Measurements from ENCODE around the gene GPRIN3.
A peak's percentile ranks its signal among the peaks of the same experiment; 100 is the strongest.

GPRIN3 gene

DNA sequence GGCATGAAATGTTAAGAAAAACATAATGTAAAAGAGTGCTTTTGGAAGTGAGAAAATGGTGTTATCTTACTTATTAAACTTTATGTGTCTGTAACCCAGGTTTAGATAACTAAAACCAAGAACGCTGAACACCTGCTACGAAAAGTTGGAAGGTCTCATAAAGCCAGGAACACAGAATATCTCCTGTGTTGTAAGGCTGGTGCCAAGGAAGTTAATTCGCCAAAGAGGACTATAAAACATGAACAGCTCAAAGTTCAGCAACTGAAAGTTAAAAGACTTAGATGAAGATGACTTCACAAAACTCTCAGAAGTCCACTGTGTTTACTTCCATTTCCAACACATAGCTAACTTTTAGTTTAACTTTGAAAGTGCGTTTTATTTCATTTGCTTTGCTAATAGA, 54.3 kb downstream of the GPRIN3 start:
- H3K36me3 ChIP-seq (ENCODE audit: control insufficient read depth, insufficient read depth, low read length) = no peaks in the 10 kb centered on the region
- H3K23ac ChIP-seq (ENCODE audit: low read length) = no peak overlapping the region
- H4K5ac ChIP-seq (ENCODE audit: low read length) = no peak overlapping the region
- no peaks in the 10 kb centered on the region for H3K27me3 ChIP-seq (ENCODE audit: insufficient read depth, low read length, poor library complexity)
- H3K9ac ChIP-seq (ENCODE audit: low read length) = no peak overlapping the region
- no peaks in the 10 kb centered on the region for H3K79me1 ChIP-seq (ENCODE audit: low read length)
- H3K18ac ChIP-seq (ENCODE audit: low read length) = no peak overlapping the region
- no peak overlapping the region for H2BK120ac ChIP-seq (ENCODE audit: low read depth, low read length)
- H3K4me2 ChIP-seq (ENCODE audit: low read length) = no peak overlapping the region
- H3K79me2 ChIP-seq (ENCODE audit: control insufficient read depth, insufficient read depth, low read length) = no peaks in the 10 kb centered on the region
- WGBS (ENCODE audit: extremely low coverage, insufficient coverage, low lambda C conversion rate) = no CpG with 5 or more reads among the region's 4 CpGs
- no peak overlapping the region for H4K8ac ChIP-seq (ENCODE audit: low read depth, low read length)
- H2BK15ac ChIP-seq (replicated peaks; ENCODE audit: low read depth) = no peak overlapping the region
- no peak overlapping the region for H3K4me3 ChIP-seq (ENCODE audit: low read length)
- no peak overlapping the region for H3K27ac ChIP-seq (ENCODE audit: low read depth, low read length)
- no peak overlapping the region for H3K4ac ChIP-seq (ENCODE audit: low read depth, low read length)
- H2AK5ac ChIP-seq (ENCODE audit: low read length) = no peak overlapping the region
- no peak overlapping the region for H2BK5ac ChIP-seq (ENCODE audit: low read length)
- DNase-seq = no peak
- no peak overlapping the region for H3K56ac ChIP-seq (ENCODE audit: low read length)
- H3K4me1 ChIP-seq (ENCODE audit: control insufficient read depth, low read depth, low read length) = no peaks in the 10 kb centered on the region

DNA sequence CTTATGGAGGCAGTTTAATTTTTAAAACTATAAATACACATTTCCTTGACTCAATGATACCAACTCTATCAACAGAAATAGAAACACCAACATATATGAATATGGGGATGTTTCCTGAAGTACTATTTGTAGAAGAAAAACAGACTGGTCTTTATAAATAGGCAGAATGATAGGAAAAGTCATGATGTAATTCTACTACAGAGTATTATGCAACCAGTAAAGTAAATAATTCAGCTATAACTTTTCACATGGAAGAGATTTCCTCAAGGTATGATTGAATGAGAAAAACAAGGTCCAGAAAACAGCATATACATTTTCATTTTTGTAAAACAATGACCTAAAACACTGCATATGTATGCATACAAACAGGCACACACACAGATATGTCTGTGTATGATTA, 56.2 kb downstream of the GPRIN3 start:
- Histone ChIP-seq H3K23ac (ENCODE audit: low read length) (no peak overlapping the region), H3K79me2 (ENCODE audit: control insufficient read depth, insufficient read depth, low read length) (no peaks in the 10 kb centered on the region), H2AK5ac (ENCODE audit: low read length) (no peak overlapping the region), H2BK5ac (ENCODE audit: low read length) (no peak overlapping the region), H3K9ac (ENCODE audit: low read length) (no peak overlapping the region), H2BK120ac (ENCODE audit: low read depth, low read length) (no peak overlapping the region), H3K36me3 (ENCODE audit: control insufficient read depth, insufficient read depth, low read length) (no peaks in the 10 kb centered on the region), H3K79me1 (ENCODE audit: low read length) (no peaks in the 10 kb centered on the region), H3K4ac (ENCODE audit: low read depth, low read length) (no peak overlapping the region), H3K27ac (ENCODE audit: low read depth, low read length) (no peak overlapping the region), H3K4me3 (ENCODE audit: low read length) (no peak overlapping the region), H3K4me2 (ENCODE audit: low read length) (no peak overlapping the region), H3K4me1 (ENCODE audit: control insufficient read depth, low read depth, low read length) (no peaks in the 10 kb centered on the region), H3K18ac (ENCODE audit: low read length) (no peak overlapping the region), H3K27me3 (ENCODE audit: insufficient read depth, low read length, poor library complexity) (no peaks in the 10 kb centered on the region), H2BK15ac (replicated peaks; ENCODE audit: low read depth) (no peak overlapping the region), H3K56ac (ENCODE audit: low read length) (no peak overlapping the region), H4K8ac (ENCODE audit: low read depth, low read length) (no peak overlapping the region), H4K5ac (ENCODE audit: low read length) (no peak overlapping the region)
- DNase-seq = no peak

DNA sequence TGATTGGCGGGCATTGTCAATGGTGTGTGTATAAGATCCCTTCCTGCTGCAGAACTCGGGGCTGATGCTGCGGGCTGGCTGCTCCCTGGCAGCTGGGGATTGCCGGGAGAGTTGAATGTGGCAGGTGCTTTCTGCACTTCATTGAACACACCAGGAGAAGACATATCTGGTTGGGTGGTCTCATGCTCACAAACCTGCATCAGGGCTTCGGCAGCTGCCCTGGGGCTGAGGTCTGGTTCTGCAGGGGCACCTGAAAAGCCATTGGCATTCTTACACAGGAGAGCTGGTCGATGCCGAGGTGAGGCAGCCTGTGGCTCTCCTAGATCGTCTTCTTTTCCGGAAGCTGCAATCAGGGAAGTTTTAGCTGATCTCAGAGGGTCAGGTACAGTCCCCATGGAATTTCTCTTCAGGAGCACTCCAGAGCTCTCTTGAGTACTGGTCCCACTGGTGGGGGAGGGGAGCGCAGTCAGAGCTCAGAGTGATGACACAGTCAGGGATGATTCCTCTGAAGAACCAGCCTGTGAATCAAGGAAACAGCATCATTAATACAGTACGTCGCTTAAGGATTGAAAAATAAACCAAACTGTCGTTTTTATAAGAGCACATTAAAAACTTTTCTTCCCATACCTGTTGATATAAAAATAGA, 57.8 kb downstream of the GPRIN3 start:
- H3K18ac ChIP-seq (ENCODE audit: low read length) = no peak overlapping the region
- no peak overlapping the region for H2BK15ac ChIP-seq (replicated peaks; ENCODE audit: low read depth)
- no peaks in the 10 kb centered on the region for H3K79me1 ChIP-seq (ENCODE audit: low read length)
- no peak overlapping the region for H4K8ac ChIP-seq (ENCODE audit: low read depth, low read length)
- no peaks in the 10 kb centered on the region for H3K36me3 ChIP-seq (ENCODE audit: control insufficient read depth, insufficient read depth, low read length)
- no peak overlapping the region for H2AK5ac ChIP-seq (ENCODE audit: low read length)
- no peak overlapping the region for H2BK5ac ChIP-seq (ENCODE audit: low read length)
- no peak overlapping the region for H3K27ac ChIP-seq (ENCODE audit: low read depth, low read length)
- no peak overlapping the region for H2BK120ac ChIP-seq (ENCODE audit: low read depth, low read length)
- DNase-seq = peak; percentile 50
- no peak overlapping the region for H4K5ac ChIP-seq (ENCODE audit: low read length)
- no peak overlapping the region for H3K9ac ChIP-seq (ENCODE audit: low read length)
- no peaks in the 10 kb centered on the region for H3K4me1 ChIP-seq (ENCODE audit: control insufficient read depth, low read depth, low read length)
- H3K4me3 ChIP-seq (ENCODE audit: low read length) = no peak overlapping the region
- H3K4me2 ChIP-seq (ENCODE audit: low read length) = no peak overlapping the region
- no peak overlapping the region for H3K23ac ChIP-seq (ENCODE audit: low read length)
- no peak overlapping the region for H3K56ac ChIP-seq (ENCODE audit: low read length)
- H3K79me2 ChIP-seq (ENCODE audit: control insufficient read depth, insufficient read depth, low read length) = no peaks in the 10 kb centered on the region
- no peak overlapping the region for H3K4ac ChIP-seq (ENCODE audit: low read depth, low read length)
- no peaks in the 10 kb centered on the region for H3K27me3 ChIP-seq (ENCODE audit: insufficient read depth, low read length, poor library complexity)
- no CpG with 5 or more reads among the region's 13 CpGs for WGBS (ENCODE audit: extremely low coverage, insufficient coverage, low lambda C conversion rate)

DNA sequence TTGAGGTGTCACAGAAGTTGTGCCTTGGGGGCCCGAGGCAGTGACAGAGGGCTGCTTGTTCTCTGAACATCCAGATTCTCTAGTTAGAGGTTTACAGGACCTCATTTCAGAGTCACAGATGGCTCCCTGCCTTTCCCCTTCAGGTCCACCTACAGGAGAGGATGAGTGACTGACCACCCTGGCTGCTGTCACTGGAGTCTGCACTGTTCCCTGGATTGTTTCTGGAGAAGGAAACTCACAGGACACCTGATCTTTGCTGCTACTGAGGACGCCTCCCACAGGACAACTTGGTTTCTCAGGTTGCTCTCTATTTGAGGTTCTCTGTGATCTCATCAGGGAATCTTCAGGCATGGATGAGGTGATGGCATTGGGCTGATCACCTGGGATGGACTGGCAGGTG, 58.3 kb downstream of the GPRIN3 start:
- Histone ChIP-seq H3K9ac (ENCODE audit: low read length) (no peak overlapping the region), H4K5ac (ENCODE audit: low read length) (no peak overlapping the region), H4K8ac (ENCODE audit: low read depth, low read length) (no peak overlapping the region), H3K23ac (ENCODE audit: low read length) (no peak overlapping the region), H3K79me1 (ENCODE audit: low read length) (no peaks in the 10 kb centered on the region), H3K4ac (ENCODE audit: low read depth, low read length) (no peak overlapping the region), H3K56ac (ENCODE audit: low read length) (no peak overlapping the region), H3K4me1 (ENCODE audit: control insufficient read depth, low read depth, low read length) (no peaks in the 10 kb centered on the region), H3K4me3 (ENCODE audit: low read length) (no peak overlapping the region), H3K36me3 (ENCODE audit: control insufficient read depth, insufficient read depth, low read length) (no peaks in the 10 kb centered on the region), H2BK5ac (ENCODE audit: low read length) (no peak overlapping the region), H2AK5ac (ENCODE audit: low read length) (no peak overlapping the region), H3K27ac (ENCODE audit: low read depth, low read length) (no peak overlapping the region), H2BK15ac (replicated peaks; ENCODE audit: low read depth) (no peak overlapping the region), H3K27me3 (ENCODE audit: insufficient read depth, low read length, poor library complexity) (no peaks in the 10 kb centered on the region), H2BK120ac (ENCODE audit: low read depth, low read length) (no peak overlapping the region), H3K79me2 (ENCODE audit: control insufficient read depth, insufficient read depth, low read length) (no peaks in the 10 kb centered on the region), H3K4me2 (ENCODE audit: low read length) (no peak overlapping the region), H3K18ac (ENCODE audit: low read length) (no peak overlapping the region)
- no peak for DNase-seq
- WGBS (ENCODE audit: extremely low coverage, insufficient coverage, low lambda C conversion rate) = no CpG with 5 or more reads among the region's 2 CpGs

DNA sequence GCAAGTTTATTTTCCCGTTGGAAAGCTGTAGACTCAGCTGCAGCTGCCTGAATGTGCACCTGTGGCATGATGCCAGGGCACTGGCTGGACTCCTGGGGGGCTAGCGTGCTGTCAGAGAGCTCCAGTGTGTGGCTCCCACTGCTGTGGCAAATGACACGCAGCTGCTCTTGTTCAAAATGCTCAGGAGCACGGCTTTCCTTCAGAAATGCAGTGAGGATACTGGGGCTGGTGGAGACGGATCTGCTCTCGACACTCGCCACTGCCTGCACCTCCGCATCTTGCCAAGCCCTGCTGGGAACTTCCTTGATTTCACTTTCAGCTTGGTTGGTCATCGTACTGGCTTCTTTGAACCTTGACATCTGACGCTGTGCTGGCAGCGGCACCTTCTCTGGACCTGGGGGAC, 58.7 kb downstream of the GPRIN3 start:
- Histone ChIP-seq H3K4me1 (ENCODE audit: control insufficient read depth, low read depth, low read length) (no peaks in the 10 kb centered on the region), H4K5ac (ENCODE audit: low read length) (no peak overlapping the region), H2BK120ac (ENCODE audit: low read depth, low read length) (no peak overlapping the region), H4K8ac (ENCODE audit: low read depth, low read length) (no peak overlapping the region), H3K4ac (ENCODE audit: low read depth, low read length) (no peak overlapping the region), H2BK5ac (ENCODE audit: low read length) (no peak overlapping the region), H3K36me3 (ENCODE audit: control insufficient read depth, insufficient read depth, low read length) (no peaks in the 10 kb centered on the region), H3K9ac (ENCODE audit: low read length) (no peak overlapping the region), H3K79me2 (ENCODE audit: control insufficient read depth, insufficient read depth, low read length) (no peaks in the 10 kb centered on the region), H3K27me3 (ENCODE audit: insufficient read depth, low read length, poor library complexity) (no peaks in the 10 kb centered on the region), H3K56ac (ENCODE audit: low read length) (no peak overlapping the region), H3K23ac (ENCODE audit: low read length) (no peak overlapping the region), H2BK15ac (replicated peaks; ENCODE audit: low read depth) (no peak overlapping the region), H3K4me2 (ENCODE audit: low read length) (no peak overlapping the region), H3K4me3 (ENCODE audit: low read length) (no peak overlapping the region), H3K27ac (ENCODE audit: low read depth, low read length) (no peak overlapping the region), H3K18ac (ENCODE audit: low read length) (no peak overlapping the region), H3K79me1 (ENCODE audit: low read length) (no peaks in the 10 kb centered on the region), H2AK5ac (ENCODE audit: low read length) (no peak overlapping the region)
- no CpG with 5 or more reads among the region's 11 CpGs for WGBS (ENCODE audit: extremely low coverage, insufficient coverage, low lambda C conversion rate)
- no peak for DNase-seq

DNA sequence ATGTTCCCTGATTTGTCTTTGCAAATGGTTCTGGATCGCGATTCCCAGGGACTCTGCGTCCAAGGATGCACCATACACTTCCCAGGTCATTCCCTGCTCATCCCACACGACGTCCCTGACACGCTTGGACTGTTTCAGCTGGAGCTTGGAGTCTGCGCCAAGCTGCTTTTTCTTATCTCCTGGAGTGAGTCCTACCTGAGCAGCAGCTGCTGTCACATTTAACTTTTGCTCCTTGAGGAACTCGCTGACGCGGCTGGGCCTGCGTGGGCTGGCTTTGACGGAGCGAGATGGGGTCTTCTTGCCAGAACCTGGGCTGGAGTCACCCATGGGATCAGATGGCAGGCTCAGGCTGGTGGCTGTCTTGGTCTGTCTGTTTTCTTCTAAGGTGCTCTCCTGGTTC, 59.6 kb downstream of the GPRIN3 start:
- Histone ChIP-seq H3K27ac (ENCODE audit: low read depth, low read length) (no peak overlapping the region), H3K4me1 (ENCODE audit: control insufficient read depth, low read depth, low read length) (no peaks in the 10 kb centered on the region), H3K4me3 (ENCODE audit: low read length) (no peak overlapping the region), H3K36me3 (ENCODE audit: control insufficient read depth, insufficient read depth, low read length) (no peaks in the 10 kb centered on the region), H3K4ac (ENCODE audit: low read depth, low read length) (no peak overlapping the region), H3K9ac (ENCODE audit: low read length) (no peak overlapping the region), H2BK120ac (ENCODE audit: low read depth, low read length) (no peak overlapping the region), H2BK5ac (ENCODE audit: low read length) (no peak overlapping the region), H3K27me3 (ENCODE audit: insufficient read depth, low read length, poor library complexity) (no peaks in the 10 kb centered on the region), H3K23ac (ENCODE audit: low read length) (no peak overlapping the region), H4K8ac (ENCODE audit: low read depth, low read length) (no peak overlapping the region), H3K56ac (ENCODE audit: low read length) (no peak overlapping the region), H4K5ac (ENCODE audit: low read length) (no peak overlapping the region), H2BK15ac (replicated peaks; ENCODE audit: low read depth) (no peak overlapping the region), H3K79me2 (ENCODE audit: control insufficient read depth, insufficient read depth, low read length) (no peaks in the 10 kb centered on the region), H2AK5ac (ENCODE audit: low read length) (no peak overlapping the region), H3K18ac (ENCODE audit: low read length) (no peak overlapping the region), H3K4me2 (ENCODE audit: low read length) (no peak overlapping the region), H3K79me1 (ENCODE audit: low read length) (no peaks in the 10 kb centered on the region)
- no CpG with 5 or more reads among the region's 13 CpGs for WGBS (ENCODE audit: extremely low coverage, insufficient coverage, low lambda C conversion rate)
- DNase-seq = no peak
